ENCODE results near the gene KMT2C. TPM values are rescaled to one million over a fixed set of nuclear protein-coding genes. Genes with fewer than 3 reads are reported as not detected.

Gene KMT2C
- polyA plus RNA-seq, 1 donor from 2014 or later: 29.8 TPM

DNA sequence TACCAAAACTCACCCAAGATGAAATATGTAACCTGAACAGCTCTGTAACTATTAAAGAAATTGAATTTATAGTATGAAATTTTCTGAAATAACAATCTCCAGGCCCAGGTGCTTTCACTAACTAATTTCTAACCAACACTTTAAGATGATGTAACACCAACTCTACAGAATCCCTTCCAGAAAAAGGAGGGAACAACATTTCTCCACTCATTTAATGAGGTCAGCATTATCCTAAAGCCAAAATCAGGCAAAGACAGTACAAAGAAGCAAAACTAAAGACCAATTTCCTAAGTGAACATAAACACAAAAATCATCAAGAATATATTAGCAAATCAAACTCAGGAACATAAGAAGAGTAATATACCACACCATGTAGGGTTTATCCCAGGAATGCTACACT lies 65.5 kb downstream of the KMT2C start:
- TF ChIP-seq, protein P1, sequence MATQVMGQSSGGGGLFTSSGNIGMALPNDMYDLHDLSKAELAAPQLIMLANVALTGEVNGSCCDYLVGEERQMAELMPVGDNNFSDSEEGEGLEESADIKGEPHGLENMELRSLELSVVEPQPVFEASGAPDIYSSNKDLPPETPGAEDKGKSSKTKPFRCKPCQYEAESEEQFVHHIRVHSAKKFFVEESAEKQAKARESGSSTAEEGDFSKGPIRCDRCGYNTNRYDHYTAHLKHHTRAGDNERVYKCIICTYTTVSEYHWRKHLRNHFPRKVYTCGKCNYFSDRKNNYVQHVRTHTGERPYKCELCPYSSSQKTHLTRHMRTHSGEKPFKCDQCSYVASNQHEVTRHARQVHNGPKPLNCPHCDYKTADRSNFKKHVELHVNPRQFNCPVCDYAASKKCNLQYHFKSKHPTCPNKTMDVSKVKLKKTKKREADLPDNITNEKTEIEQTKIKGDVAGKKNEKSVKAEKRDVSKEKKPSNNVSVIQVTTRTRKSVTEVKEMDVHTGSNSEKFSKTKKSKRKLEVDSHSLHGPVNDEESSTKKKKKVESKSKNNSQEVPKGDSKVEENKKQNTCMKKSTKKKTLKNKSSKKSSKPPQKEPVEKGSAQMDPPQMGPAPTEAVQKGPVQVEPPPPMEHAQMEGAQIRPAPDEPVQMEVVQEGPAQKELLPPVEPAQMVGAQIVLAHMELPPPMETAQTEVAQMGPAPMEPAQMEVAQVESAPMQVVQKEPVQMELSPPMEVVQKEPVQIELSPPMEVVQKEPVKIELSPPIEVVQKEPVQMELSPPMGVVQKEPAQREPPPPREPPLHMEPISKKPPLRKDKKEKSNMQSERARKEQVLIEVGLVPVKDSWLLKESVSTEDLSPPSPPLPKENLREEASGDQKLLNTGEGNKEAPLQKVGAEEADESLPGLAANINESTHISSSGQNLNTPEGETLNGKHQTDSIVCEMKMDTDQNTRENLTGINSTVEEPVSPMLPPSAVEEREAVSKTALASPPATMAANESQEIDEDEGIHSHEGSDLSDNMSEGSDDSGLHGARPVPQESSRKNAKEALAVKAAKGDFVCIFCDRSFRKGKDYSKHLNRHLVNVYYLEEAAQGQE (IDR thresholded peaks at IDR 0.05; ENCODE audit: borderline replicate concordance): no peak
- TF ChIP-seq EZH2 (IDR thresholded peaks at IDR 0.05; ENCODE audit: borderline replicate concordance, insufficient read depth, low read length, poor library complexity, severe bottlenecking): no peak
- H2AFZ ChIP-seq (ENCODE audit: low read depth, low read length): no peak overlapping the region
- no peaks in the 10 kb centered on the region for H3F3A ChIP-seq (ENCODE audit: insufficient read depth, low read length, poor library complexity, severe bottlenecking)
- no peaks in the 10 kb centered on the region for H3K27me3 ChIP-seq (ENCODE audit: insufficient read depth, low read depth, low read length)
- H3K9me2 ChIP-seq (ENCODE audit: insufficient read depth, low read length): no peaks in the 10 kb centered on the region
- no peak overlapping the region for H3K9ac ChIP-seq (ENCODE audit: low read length)
- H3K36me3 ChIP-seq (ENCODE audit: insufficient read depth, low read length): no peaks in the 10 kb centered on the region
- no peaks in the 10 kb centered on the region for H4K20me1 ChIP-seq (ENCODE audit: insufficient read depth)
- H3K9me3 ChIP-seq (ENCODE audit: low read length): no peaks in the 10 kb centered on the region
- H3K4me3 ChIP-seq (ENCODE audit: low read length): no peak overlapping the region
- peaks cover 88% of the 10 kb centered on the region for H3K79me2 ChIP-seq (replicated peaks; ENCODE audit: insufficient read depth, low read length)
- H3K27ac ChIP-seq (ENCODE audit: low read length): no peak overlapping the region
- no peak overlapping the region for H3K4me2 ChIP-seq (ENCODE audit: low read length)

DNA sequence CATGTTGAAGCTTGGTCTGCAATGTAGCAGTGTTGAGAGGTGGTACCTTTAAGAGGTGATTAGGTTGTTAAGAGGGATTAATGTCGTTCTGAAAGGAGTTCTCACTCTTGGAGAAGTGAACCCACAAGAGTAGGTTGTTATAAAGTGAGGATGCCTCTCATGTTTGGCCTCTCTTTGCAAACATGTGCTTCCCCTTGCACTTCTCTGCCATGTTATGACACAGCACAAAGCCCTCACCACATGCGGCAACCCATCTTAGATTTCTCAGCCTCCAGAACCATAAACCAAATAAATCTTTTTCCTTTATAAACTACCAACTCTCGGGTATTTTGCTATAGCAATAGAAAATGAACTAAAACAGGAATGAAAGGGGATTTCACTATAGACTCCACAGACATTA lies 66.3 kb downstream of the KMT2C start:
- Histone ChIP-seq H3K36me3 (ENCODE audit: insufficient read depth, low read length) (no peaks in the 10 kb centered on the region), H4K20me1 (ENCODE audit: insufficient read depth) (no peaks in the 10 kb centered on the region), H3K27me3 (ENCODE audit: insufficient read depth, low read depth, low read length) (no peaks in the 10 kb centered on the region), H3K9me2 (ENCODE audit: insufficient read depth, low read length) (no peaks in the 10 kb centered on the region), H2AFZ (ENCODE audit: low read depth, low read length) (no peak overlapping the region), H3K9ac (ENCODE audit: low read length) (no peak overlapping the region), H3K79me2 (replicated peaks; ENCODE audit: insufficient read depth, low read length) (peaks cover 90% of the 10 kb centered on the region), H3F3A (ENCODE audit: insufficient read depth, low read length, poor library complexity, severe bottlenecking) (no peaks in the 10 kb centered on the region), H3K4me3 (ENCODE audit: low read length) (no peak overlapping the region), H3K9me3 (ENCODE audit: low read length) (no peaks in the 10 kb centered on the region), H3K4me2 (ENCODE audit: low read length) (no peak overlapping the region), H3K27ac (ENCODE audit: low read length) (no peak overlapping the region)
- TF ChIP-seq RAD21 (conservative IDR thresholded peaks at IDR 0.05): no peak
- no peak for TF ChIP-seq SMC3 (conservative IDR thresholded peaks at IDR 0.05; ENCODE audit: poor library complexity)
- TF ChIP-seq, protein P1 (IDR thresholded peaks at IDR 0.05; ENCODE audit: borderline replicate concordance): no peak
- no peak for TF ChIP-seq MXI1 (conservative IDR thresholded peaks at IDR 0.05; ENCODE audit: poor library complexity, severe bottlenecking)
- TF ChIP-seq TAF1 (IDR thresholded peaks at IDR 0.05; ENCODE audit: low read depth): no peak
- no peak for TF ChIP-seq EP300 (conservative IDR thresholded peaks at IDR 0.05; ENCODE audit: poor library complexity, severe bottlenecking)
- TF ChIP-seq, protein P2, sequence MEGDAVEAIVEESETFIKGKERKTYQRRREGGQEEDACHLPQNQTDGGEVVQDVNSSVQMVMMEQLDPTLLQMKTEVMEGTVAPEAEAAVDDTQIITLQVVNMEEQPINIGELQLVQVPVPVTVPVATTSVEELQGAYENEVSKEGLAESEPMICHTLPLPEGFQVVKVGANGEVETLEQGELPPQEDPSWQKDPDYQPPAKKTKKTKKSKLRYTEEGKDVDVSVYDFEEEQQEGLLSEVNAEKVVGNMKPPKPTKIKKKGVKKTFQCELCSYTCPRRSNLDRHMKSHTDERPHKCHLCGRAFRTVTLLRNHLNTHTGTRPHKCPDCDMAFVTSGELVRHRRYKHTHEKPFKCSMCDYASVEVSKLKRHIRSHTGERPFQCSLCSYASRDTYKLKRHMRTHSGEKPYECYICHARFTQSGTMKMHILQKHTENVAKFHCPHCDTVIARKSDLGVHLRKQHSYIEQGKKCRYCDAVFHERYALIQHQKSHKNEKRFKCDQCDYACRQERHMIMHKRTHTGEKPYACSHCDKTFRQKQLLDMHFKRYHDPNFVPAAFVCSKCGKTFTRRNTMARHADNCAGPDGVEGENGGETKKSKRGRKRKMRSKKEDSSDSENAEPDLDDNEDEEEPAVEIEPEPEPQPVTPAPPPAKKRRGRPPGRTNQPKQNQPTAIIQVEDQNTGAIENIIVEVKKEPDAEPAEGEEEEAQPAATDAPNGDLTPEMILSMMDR (IDR thresholded peaks at IDR 0.05; ENCODE audit: poor library complexity, severe bottlenecking): no peak
- TF ChIP-seq POLR2AphosphoS5 (IDR thresholded peaks at IDR 0.05): no peak
- no peak for TF ChIP-seq EZH2 (IDR thresholded peaks at IDR 0.05; ENCODE audit: borderline replicate concordance, insufficient read depth, low read length, poor library complexity, severe bottlenecking)
